GM12801 (cell line): Measurements from ENCODE around the gene RNLS.

Experiments used
- TF ChIP-seq, protein P1 (sequence below): IDR thresholded peaks from one replicate; pipeline ENCODE4 v1.5.1; 2011; ENCODE audit warnings: control low read depth; ENCODE audit not compliant: insufficient read length; ENCODE audit errors: extremely low read depth

RNLS gene

DNA sequence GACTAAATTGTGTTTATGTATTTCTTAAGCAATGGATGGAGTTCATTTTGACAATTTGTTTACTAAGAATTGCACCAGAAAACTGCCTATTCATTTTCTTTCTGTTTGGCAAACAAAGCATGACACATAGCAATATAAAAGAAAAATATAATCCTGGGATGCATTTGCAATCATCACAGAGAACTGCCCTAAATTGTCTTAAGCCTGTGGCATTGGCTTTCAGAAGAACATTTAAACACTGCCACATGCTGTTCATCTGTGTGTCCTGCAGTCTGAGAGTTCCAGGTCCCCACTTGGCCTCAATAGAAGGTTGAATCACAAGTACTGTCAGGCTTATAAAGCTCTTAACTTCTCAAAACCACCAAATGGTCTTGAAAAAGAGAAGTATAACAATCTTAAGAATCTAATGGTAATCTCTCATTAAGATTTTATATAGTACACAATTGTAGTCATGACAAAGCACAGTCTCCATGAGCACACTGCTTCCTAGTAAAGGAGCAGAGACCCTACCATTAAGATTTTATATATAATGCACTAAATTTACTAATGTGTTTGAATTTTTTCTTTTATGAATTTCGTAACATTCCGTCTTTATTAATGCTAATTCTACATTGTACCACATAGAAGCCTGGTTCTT, 29.9 kb downstream of the RNLS start:
- TF ChIP-seq, protein P1, sequence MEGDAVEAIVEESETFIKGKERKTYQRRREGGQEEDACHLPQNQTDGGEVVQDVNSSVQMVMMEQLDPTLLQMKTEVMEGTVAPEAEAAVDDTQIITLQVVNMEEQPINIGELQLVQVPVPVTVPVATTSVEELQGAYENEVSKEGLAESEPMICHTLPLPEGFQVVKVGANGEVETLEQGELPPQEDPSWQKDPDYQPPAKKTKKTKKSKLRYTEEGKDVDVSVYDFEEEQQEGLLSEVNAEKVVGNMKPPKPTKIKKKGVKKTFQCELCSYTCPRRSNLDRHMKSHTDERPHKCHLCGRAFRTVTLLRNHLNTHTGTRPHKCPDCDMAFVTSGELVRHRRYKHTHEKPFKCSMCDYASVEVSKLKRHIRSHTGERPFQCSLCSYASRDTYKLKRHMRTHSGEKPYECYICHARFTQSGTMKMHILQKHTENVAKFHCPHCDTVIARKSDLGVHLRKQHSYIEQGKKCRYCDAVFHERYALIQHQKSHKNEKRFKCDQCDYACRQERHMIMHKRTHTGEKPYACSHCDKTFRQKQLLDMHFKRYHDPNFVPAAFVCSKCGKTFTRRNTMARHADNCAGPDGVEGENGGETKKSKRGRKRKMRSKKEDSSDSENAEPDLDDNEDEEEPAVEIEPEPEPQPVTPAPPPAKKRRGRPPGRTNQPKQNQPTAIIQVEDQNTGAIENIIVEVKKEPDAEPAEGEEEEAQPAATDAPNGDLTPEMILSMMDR = no peak

DNA sequence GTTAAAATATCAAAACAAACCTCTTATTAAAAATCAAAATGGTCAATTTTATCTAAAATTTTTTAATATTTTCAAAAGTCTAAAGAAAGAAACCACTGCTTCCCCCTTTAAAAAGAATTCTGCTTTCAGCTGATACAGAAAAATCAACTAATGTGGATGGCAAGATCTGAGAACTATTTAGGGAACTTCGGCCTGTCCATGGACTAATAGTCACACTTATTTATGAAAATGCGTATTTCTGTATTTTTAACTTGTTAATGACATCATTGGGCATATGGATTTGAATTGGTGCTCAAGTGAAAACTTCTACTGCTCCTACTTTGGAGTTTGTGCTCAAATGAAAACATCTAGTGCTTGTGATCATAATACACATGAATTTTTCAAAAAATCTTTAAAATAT, 31.9 kb downstream of the RNLS start:
- TF ChIP-seq, protein P1 = no peak

DNA sequence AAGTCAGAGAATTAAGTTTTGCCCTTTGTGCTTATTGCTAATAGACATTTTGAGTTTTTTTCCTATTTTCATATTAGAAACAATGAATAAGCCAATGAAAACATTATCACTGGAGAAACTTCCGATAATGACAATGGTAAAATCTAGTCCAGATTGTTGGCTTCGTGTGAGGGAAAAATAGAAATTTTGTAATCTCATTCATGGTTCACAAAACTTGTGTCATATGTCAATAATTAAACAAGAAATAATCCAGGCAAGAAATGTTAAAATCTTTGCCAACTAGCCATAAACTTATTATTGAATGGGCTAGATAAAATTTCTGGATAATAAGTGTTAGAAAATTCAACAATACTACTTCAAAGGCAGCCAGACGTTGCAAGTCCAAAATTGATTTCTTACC, 36.6 kb downstream of the RNLS start:
- TF ChIP-seq, protein P1 = no peak

DNA sequence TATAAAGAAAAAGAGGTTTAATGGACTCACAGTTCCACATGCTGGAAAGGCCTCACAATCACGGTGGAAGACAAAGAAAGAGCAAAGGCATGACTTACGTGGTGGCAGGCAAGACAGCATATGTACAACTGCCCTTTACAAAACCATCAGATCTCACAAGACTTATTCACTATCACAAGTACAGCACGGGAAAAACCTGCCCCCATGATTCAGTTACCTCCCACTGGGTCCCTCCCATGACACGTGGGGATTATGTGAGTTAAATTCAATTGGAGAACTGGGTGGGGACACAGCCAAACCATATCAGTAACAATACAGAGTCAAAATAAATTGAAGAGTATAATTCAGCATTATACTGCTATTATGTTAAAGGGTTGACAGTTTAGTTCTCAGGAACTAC, 37.8 kb downstream of the RNLS start:
- TF ChIP-seq, protein P1 = no peak

DNA sequence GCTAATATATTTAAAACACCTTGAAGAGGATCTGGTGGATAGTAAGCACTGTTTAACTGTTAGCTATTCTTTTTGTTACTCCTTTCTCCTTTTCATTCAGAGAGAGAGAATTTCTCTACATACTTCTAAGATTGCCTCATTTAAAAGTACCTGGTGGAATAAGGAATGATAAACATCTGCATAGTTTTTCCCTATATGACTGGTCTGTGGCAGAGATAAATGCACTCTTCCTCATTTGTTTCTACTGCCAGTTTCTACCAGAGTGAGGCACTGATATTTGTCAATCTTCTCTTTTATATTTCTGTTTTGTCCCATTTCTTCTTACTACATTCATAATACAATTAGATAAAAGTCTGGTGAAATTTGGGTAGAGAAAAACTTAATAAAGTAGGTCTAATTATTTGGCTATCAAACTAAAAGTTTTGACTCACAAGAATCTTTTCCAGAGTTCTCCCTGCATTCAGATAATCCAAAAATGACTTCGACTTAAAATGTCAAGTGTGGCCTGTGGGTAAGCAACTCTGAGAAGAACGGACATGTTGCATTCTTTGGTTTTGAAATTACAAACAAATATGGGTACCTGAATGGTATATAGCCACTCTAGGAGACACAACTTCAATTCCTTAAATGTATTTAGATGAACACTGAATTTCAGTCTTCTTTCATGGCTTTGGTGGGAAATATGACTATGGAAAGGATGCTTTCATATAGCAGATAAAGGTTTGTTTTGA, 38.8 kb downstream of the RNLS start:
- TF ChIP-seq, protein P1 = no peak

DNA sequence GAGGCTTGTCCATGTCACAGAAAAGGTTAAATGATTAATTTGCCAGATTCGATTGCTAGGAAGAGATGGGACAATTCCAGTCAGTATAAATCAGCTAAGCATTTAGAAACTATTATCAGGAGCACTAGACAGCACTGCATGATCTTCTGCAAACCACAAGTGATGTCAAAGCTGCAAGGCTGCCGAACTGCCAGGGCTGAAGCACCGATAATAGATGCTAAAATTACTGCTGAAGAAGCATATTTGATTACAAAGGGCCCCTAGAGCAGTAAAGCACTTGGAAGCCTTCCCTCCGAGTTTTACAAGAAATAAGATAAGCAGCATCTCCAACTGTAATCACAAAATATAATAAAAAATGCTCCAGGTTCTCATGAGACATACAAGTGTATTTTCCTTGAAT, 40.6 kb downstream of the RNLS start:
- TF ChIP-seq, protein P1 = no peak

DNA sequence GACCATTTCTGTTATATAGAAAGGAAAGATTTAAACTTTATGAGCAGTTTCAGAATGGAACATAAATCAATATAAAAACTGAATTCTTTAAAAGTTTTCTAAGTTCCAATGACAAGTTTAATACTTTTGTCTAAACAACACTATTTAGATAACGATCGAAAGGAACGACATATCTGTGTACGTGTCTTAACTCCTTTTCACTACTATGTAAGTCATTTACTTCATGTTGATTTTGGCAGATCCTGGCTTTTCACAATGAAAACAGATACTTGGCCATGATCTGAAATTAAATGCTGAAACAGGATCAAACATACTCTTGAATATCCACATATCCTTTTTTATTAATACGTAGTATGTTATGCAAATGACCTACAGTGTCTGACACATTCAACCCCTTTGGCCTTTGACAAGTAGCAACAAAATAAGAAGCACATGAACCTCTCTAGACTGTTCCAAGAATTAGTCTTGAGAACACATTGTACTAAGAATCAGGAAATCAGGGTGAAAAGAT, 41.9 kb downstream of the RNLS start:
- TF ChIP-seq, protein P1 = no peak
